ENCODE data around the gene AKAP11.
"Not testable (repeated sequence)": the region's sequence is repeated elsewhere in the genome, so short reads cannot be mapped to it uniquely, and the experiment has no call there.

The AKAP11 gene

DNA sequence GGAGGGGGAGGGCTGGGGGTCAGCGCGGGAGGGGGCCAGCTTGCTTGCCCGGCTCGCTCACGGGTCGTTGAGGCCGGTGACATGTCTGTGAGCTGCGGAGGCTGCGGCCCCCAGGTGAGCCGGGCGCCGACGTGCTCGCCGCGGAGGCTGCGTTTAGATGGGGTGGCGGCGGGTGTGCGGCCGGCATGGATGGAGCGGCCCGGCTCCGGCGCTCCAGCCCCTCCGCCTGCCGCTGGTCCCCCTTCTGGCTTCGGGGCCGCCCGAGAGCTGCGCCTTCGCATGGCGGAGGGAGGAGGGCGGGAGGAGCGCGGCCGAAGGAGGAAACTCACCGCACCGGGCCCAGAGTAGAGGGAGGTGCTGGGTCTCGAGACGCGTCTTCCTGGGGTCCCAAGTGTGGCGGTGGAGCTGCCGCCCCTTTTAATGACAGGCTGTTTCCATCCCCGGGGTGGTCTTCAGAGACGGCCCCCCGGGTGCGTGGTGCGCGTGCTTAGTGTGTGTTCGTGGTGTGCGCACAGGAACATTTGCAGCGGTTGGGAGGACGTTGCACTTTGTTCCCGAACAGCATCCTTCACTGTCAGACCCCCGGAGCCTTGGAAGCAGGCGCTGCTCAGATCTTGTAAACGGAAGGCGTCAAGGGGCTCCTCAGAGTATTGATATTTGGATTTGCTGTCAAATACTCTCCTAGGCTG is at the start of gene AKAP11:
Gene AKAP11, plus strand, starts transcription at position 38 of the 689 bp plus-strand sequence. CDS start 14,197 bp downstream, outside the sequence.
- no peak for DNase-seq

DNA sequence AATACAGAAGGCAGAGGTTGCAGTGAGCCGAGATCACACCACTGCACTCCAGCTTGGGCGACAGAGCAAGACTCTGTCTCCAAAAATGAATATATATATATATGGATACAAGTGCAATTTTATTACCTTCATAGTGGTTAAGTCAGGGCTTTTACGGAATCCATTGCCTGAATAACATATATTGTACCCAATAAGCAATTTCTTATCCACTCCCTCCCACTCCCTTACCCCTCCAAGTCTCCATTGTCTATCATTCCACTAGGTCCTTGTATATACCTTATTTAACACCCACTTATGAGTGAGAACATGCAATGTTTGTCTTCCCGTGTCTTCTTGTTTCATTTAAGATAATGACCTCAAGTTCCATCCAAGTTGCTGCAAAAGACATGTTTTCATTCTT is 48.3 kb upstream of the AKAP11 start:
- DNase-seq, result no peak

GRCh38 chr13:42225051-42225450 is 46.9 kb upstream of the AKAP11 start:
- DNase-seq, result no peak

DNA sequence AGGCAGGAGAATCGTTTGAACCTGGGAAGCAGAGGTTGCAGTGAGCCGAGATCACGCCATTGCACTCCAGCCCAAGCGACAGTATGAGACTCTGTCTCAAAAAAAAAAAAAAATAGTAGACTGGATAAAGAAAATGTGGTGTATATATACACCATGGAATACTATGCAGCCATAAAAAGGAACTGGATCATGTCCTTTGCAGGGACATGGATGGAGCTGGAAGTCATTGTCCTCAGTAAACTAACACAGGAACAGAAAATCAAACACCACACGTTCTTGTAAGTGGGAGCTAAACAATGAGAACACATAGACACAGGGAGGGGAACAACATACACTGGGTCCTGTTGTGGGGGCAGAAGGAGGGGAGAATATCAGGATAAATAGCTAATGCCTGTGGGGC is 45.2 kb upstream of the AKAP11 start:
- not testable (repeated sequence) for DNase-seq

DNA sequence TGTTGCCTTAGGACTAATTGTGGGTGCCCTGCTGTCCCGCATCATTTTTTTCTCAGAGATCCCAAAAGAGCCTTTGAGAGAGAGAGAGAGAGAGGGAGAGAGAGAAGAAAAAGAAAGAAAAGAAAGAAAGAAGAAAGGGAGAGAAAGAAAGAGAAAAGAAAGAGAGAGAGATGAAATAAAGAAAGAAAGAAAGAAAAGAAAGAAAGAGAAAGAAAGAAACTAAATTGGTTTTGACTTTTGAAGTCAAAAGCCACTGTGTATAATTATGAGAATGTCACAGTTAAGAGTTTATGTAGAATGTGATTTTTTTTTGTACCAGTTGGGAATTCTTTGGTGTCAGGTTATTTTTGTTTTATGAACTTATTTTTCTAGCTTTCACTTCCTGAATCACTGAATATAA is 43.4 kb upstream of the AKAP11 start:
- no peak for DNase-seq

- no peak for DNase-seq
These were observed 42.7 kb upstream of the AKAP11 start for GRCh38 chr13:42229287-42229686.

GRCh38 chr13:42232671-42233070 is 39.3 kb upstream of the AKAP11 start:
- no peak for DNase-seq

- DNase-seq, result no peak
These were observed 38.2 kb upstream of the AKAP11 start for GRCh38 chr13:42233726-42234125.

DNA sequence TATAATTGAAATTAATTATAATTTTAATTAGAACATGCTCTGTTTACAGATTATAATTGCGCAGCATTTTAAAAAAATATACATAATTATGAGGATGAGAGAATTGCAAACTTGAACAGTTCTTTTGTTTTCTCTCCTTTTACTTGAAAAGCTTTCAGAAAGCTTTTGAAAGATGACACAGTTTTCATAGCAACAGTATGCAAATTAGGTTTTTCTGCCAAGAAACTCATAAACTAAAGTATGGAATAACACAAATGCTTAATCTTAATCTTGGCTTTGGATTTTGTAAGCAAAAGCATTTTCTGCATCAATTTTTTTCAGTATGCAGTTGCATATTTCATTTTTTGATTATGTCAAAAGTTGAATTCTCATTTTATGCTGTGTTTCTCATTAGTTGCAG is 32.8 kb upstream of the AKAP11 start:
- DNase-seq, result no peak

DNA sequence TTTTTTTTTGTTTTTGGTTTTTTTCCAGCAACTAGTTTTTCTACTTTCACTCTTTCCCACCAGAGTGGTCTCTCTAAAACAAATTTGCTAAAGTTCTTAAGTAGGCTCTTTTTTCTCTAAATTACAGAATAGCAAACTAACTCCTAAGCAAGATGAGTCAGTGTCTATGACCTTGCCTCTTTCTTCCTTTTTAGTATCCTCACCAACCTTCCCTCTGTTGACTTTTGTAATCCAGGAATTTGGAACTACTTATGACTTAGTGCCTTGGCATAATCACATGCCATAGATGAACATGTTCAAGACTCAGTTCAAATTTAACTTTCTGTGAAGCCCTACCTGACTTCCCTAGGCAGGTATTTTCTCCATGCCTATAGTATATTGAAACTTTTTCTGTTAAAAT is 32.3 kb upstream of the AKAP11 start:
- no peak for DNase-seq

DNA sequence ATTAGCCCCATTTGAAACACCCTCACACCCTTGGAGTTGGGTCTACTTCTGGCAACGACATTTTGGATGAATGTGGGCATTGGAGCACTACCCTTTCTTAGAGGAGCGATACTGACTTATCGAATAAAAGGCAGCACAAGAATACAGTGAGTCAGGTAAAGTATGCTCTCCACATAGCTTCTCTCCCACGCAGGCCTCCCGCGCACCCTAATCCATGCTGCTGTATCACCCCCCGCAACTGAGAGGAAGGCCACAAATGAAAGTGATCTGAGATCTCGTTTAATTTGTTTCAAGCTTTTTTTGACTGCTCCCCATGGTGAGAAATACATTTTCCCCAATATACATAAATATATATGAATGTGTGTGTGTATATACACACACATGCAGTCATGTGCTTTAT is 25.4 kb upstream of the AKAP11 start:
- DNase-seq, result no peak

DNA sequence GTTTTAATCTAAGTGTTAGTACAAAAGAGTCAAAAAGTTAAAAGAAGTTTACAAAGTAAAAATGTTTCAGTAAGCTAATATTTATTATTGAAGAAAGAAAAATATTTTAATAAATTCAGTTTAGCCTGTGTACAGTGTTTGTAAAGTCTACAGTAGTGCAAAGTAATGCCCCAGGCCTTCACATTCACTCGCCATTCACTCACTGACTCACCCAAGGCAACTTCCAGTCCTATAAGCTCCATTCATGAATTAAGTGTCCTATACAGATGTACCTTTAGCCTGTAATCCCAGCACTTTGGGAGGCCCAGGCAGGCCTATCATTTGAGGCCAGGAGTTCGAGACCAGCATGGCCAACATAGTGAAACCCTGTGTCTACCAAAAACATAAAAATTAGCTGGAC is 24.1 kb upstream of the AKAP11 start:
- DNase-seq, result no peak

DNA sequence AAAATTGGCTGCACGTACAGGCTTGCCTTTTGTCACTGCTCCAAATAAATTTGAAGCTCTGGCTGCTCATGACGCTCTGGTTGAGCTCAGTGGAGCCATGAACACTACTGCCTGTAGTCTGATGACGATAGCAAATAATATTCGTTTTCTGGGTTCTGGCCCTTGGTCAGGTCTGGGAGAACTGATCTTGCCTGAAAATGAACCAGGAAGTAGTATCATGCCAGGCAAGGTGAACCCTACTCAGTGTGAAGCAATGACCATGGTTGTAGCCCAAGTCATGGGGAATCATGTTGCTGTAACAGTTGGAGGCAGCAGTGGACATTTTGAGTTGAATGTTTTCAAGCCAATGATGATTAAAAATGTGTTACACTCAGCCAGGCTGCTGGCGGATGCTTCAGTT is 16.1 kb upstream of the AKAP11 start:
- DNase-seq, result no peak

GRCh38 chr13:42258747-42259146 is 13.2 kb upstream of the AKAP11 start:
- DNase-seq, result peak; percentile 20

DNA sequence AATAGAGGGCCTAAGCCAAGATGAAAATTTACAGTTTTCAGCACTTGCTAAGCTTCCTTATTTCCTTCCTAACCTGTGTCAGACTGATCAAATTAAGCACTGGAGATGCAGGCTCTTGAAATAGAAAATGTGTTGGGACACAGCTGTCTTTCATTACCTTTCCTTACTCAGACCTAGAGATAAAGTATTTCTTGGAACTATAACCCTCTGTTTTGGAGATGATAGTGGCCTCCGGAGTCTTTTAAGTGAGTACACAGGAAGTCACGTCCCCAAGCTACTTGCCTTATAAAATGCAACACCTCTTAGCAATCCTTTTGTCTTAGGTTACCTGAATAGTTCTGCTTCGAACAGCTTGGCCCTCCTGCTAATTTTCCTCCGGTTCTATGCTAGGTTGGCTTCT is 12.4 kb upstream of the AKAP11 start:
- no peak for DNase-seq

DNA sequence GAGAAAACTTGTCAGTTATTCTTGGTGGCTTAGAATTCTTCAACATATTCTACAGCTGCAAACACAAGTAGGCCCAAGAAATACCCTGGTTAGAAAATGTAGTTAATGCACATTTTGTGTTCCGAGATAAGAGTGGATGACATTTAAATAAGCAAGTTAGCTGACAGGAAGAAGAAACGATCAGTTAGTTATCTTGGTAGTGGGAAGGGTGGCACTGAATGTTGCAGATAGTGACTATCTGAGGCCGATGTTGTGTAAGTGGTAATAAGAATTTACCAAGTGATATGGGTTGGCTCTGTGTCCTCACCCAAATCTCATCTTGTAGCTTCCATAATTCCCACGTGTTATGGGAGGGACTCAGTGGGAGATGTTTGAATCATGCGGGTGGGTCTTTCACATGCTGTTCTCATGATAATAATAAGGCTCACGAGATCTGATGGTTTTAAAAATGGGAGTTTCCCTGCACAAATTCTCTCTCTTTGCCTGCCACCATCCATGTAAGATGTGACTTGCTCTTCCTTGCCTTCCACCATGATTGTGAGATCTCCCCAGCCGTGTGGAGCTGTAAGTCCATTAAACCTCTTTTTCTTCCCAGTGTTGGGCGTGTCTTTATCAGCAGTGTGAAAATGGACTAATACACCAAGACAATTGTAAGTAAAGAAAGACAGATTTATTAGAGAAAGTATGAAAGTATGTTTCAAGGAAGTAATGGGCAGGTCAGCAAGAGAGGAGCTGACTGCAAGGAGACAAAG is 10.9 kb upstream of the AKAP11 start:
- DNase-seq, result no peak

- no peak for DNase-seq
These were observed 5.5 kb upstream of the AKAP11 start for GRCh38 chr13:42266473-42266872.

DNA sequence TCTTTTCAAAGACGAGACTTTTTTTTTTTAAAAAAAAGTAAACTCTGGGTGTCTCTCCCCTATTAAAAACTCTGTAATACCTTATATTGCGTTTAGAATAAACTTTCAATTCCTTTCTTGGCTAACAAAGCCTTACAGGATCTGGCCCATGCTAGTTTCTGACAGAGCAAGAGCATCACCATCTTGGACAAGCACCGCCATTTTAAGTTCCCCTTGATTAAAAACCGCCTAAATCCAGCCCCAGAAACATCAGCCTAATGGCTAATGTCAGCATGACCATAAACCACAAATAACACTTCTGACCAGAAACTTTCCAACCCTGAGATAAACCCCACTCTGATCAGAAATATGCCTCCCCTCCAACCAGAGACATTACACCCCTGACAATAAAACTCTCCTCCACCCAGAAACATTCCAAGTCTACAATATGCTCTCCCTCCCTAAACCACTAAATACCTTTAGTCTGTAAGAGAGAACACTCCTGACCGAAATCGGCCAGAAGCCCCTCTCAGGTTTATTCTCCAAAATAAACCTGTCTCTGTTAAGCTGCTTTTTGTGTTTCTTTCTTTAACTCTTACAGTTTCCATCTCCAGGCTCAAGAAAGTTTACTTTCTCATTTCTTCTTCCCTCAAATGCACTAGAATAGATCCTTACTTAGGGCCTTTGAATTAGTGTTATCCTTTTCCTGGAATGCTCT is 1.6 kb upstream of the AKAP11 start:
- DNase-seq, result no peak

DNA sequence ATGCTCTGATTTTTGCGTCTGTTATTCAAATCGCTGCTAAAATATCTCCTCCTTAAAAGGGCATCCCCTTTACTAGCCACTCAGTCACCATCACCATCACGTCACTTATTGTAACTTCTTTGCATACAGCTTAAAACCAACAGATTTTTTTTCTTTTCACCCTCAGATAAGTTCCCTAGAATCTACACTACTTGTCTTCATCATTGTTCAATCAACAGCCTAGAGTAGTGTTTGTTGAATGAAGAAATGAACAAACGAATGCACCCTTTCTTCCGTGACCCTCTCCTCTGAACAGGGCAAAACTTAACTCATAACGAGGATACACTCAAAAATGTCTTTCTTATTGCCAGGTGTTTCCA is 1.1 kb upstream of the AKAP11 start:
- no peak for DNase-seq

- DNase-seq, result peak; percentile 89
These were observed 426 bp upstream of the AKAP11 start for GRCh38 chr13:42271337-42272114.

GRCh38 chr13:42272804-42273175 is 838 bp downstream of the AKAP11 start:
- no peak for DNase-seq

GRCh38 chr13:42274386-42275097 is 2.6 kb downstream of the AKAP11 start:
- no peak for DNase-seq

- DNase-seq, result no peak
These were observed 3.1 kb downstream of the AKAP11 start for GRCh38 chr13:42275098-42275471.

All from NCI-H1436 (cell line).